HepG2 (cell line): Measurements from ENCODE around the gene SIK1. TPM values are rescaled to one million over a fixed set of nuclear protein-coding genes. Genes with fewer than 3 reads are reported as not detected.

Experiments
- CBX5 ChIP-seq: sonication (generic); formaldehyde crosslinking; IDR thresholded peaks from 2 replicates; pipeline ENCODE4 v1.4.0; 2020; ENCODE audit warnings: missing genetic modification reagents, borderline replicate concordance
- CERS6 ChIP-seq: sonication (generic); formaldehyde crosslinking; IDR thresholded peaks from 2 replicates; pipeline ENCODE4 v1.5.0; 2020; ENCODE audit warnings: missing genetic modification reagents
- POLR2A ChIP-seq, 2 experiments: IDR thresholded peaks; 2 replicates each; pipeline ENCODE4 v1.6.1; 2011; ENCODE audit warnings: low read depth in 2 of 2, low read length in 2 of 2, mild to moderate bottlenecking in 1 of 2, moderate library complexity in 1 of 2; ENCODE audit not compliant: insufficient read depth in 1 of 2
- TBP ChIP-seq: sonication (generic); formaldehyde crosslinking; IDR thresholded peaks from 2 replicates; pipeline ENCODE4 v1.5.0; 2020; ENCODE audit warnings: missing genetic modification reagents
- TEAD3 ChIP-seq: optimal IDR thresholded peaks from 2 replicates; pipeline ENCODE3; 2016; ENCODE audit warnings: borderline replicate concordance
- TOE1 ChIP-seq: sonication (generic); formaldehyde crosslinking; IDR thresholded peaks from 2 replicates; pipeline ENCODE4 v1.4.0; 2020; ENCODE audit warnings: mild to moderate bottlenecking, missing genetic modification reagents
- ZFP36L2 ChIP-seq: sonication (generic); formaldehyde crosslinking; IDR thresholded peaks from 2 replicates; pipeline ENCODE4 v1.4.0; 2020; ENCODE audit warnings: missing genetic modification reagents
- ZNF333 ChIP-seq: sonication (generic); formaldehyde crosslinking; IDR thresholded peaks from 2 replicates; pipeline ENCODE4 v1.4.0; 2020; ENCODE audit warnings: mild to moderate bottlenecking, missing genetic modification reagents, borderline replicate concordance
- ZNF512 ChIP-seq: sonication (generic); formaldehyde crosslinking; IDR thresholded peaks from 2 replicates; pipeline ENCODE4 v1.4.0; 2020; ENCODE audit warnings: mild to moderate bottlenecking, missing genetic modification reagents
- ZNF609 ChIP-seq: sonication (generic); formaldehyde crosslinking; IDR thresholded peaks from 2 replicates; pipeline ENCODE4 v1.4.0; 2020; ENCODE audit warnings: mild to moderate bottlenecking, missing genetic modification reagents, borderline replicate concordance
- ZNF616 ChIP-seq: sonication (generic); formaldehyde crosslinking; IDR thresholded peaks from 2 replicates; pipeline ENCODE4 v1.5.0; 2020; ENCODE audit warnings: low read depth, mild to moderate bottlenecking, missing genetic modification reagents
- polyA plus RNA-seq, 8 experiments: library from polyadenylated mRNA; depleted of rRNA in 3 of 8; stranded (reverse) in 7 of 8; unstranded in 1 of 8; fragments of >200 nt; fragmentation: Illumina TruSeq in 4 of 8; extraction: Trizol in 4 of 8; gene quantifications; 2 replicates each; pipeline versions ENCODE4 v1.2.1 to v1.2.3, GENCODE V29; 2011 to 2016; ENCODE audit warnings: low read depth in 4 of 8, missing spikeins in 1 of 8, mixed read lengths in 1 of 8; ENCODE audit not compliant: insufficient read depth in 1 of 8
- total RNA-seq, 5 experiments: library from RNA; depleted of rRNA; stranded (reverse); fragments of >200 nt; fragmentation: Illumina TruSeq; extraction: Trizol; gene quantifications; 2 replicates each; pipeline ENCODE4 v1.2.3, GENCODE V29; 2016; ENCODE audit warnings: low read depth in 1 of 5
- TF ChIP-seq, protein P1 (sequence below): sonication (generic); formaldehyde crosslinking; IDR thresholded peaks from 2 replicates; pipeline ENCODE4 v1.4.0; 2020; ENCODE audit warnings: missing genetic modification reagents, mild to moderate bottlenecking, borderline replicate concordance
- TF ChIP-seq, protein P2 (sequence below): sonication (generic); formaldehyde crosslinking; conservative IDR thresholded peaks from 2 replicates; pipeline ENCODE4 v1.4.0; 2020; ENCODE audit warnings: mild to moderate bottlenecking, missing genetic modification reagents, moderate library complexity

The SIK1 gene
- total and polyA plus RNA-seq, 2 of the 13 experiments (the other 11 are each of a cell fraction or from before 2014, with no cell fraction given) = 4.5 to 14.5 TPM

GRCh38 chr21:43364851-43365424 is 62.0 kb downstream of the SIK1 start (continued):
- TF ChIP-seq ZNF609 (CRISPR knock-in tag) = no peak
- no peak for TF ChIP-seq CERS6 (CRISPR knock-in tag)
- TF ChIP-seq TEAD3 = no peak
- TF ChIP-seq ZNF333 = no peak
- no peak for TF ChIP-seq TOE1
- TF ChIP-seq ZNF616 (CRISPR knock-in tag) = no peak
- TF ChIP-seq, protein P1, sequence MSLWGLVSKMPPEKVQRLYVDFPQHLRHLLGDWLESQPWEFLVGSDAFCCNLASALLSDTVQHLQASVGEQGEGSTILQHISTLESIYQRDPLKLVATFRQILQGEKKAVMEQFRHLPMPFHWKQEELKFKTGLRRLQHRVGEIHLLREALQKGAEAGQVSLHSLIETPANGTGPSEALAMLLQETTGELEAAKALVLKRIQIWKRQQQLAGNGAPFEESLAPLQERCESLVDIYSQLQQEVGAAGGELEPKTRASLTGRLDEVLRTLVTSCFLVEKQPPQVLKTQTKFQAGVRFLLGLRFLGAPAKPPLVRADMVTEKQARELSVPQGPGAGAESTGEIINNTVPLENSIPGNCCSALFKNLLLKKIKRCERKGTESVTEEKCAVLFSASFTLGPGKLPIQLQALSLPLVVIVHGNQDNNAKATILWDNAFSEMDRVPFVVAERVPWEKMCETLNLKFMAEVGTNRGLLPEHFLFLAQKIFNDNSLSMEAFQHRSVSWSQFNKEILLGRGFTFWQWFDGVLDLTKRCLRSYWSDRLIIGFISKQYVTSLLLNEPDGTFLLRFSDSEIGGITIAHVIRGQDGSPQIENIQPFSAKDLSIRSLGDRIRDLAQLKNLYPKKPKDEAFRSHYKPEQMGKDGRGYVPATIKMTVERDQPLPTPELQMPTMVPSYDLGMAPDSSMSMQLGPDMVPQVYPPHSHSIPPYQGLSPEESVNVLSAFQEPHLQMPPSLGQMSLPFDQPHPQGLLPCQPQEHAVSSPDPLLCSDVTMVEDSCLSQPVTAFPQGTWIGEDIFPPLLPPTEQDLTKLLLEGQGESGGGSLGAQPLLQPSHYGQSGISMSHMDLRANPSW = no peak
- no peak for TF ChIP-seq ZFP36L2 (CRISPR knock-in tag)
- no peak for TF ChIP-seq ZNF512 (CRISPR knock-in tag)
- TF ChIP-seq, protein P2, sequence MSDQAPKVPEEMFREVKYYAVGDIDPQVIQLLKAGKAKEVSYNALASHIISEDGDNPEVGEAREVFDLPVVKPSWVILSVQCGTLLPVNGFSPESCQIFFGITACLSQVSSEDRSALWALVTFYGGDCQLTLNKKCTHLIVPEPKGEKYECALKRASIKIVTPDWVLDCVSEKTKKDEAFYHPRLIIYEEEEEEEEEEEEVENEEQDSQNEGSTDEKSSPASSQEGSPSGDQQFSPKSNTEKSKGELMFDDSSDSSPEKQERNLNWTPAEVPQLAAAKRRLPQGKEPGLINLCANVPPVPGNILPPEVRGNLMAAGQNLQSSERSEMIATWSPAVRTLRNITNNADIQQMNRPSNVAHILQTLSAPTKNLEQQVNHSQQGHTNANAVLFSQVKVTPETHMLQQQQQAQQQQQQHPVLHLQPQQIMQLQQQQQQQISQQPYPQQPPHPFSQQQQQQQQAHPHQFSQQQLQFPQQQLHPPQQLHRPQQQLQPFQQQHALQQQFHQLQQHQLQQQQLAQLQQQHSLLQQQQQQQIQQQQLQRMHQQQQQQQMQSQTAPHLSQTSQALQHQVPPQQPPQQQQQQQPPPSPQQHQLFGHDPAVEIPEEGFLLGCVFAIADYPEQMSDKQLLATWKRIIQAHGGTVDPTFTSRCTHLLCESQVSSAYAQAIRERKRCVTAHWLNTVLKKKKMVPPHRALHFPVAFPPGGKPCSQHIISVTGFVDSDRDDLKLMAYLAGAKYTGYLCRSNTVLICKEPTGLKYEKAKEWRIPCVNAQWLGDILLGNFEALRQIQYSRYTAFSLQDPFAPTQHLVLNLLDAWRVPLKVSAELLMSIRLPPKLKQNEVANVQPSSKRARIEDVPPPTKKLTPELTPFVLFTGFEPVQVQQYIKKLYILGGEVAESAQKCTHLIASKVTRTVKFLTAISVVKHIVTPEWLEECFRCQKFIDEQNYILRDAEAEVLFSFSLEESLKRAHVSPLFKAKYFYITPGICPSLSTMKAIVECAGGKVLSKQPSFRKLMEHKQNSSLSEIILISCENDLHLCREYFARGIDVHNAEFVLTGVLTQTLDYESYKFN = 0 out of 2 replicates have a peak, but pooled peaks have one; percentile 27
- no peak for TF ChIP-seq TBP (CRISPR knock-in tag)
- TF ChIP-seq POLR2A (IDR thresholded peaks at IDR 0.05; ENCODE audit: insufficient read depth in 1 of 2, low read depth in 2 of 2, low read length in 2 of 2) = no peak
- no peak; the same call in 1 of the 2 replicates for TF ChIP-seq CBX5 (CRISPR knock-in tag)
